SK-N-SH (cell line): Measurements from ENCODE around the gene CAST. TPM values are rescaled to one million over a fixed set of nuclear protein-coding genes. Genes with fewer than 3 reads are reported as not detected.

Experiments
- CTCF ChIA-PET: fragments of 300-600, 350-600 bp; formaldehyde crosslinking; extraction: SDS; loops from one replicate; lab custom pipeline; 2021; lab: Yijun Ruan, JAX
- POLR2A ChIA-PET: fragments of 350-600 bp; sonication (Branson Sonifier 250); formaldehyde crosslinking; extraction: SDS; loops from one replicate; lab custom pipeline; 2020; ENCODE audit warnings: antibody characterized with exemption, inconsistent platforms; lab: Yijun Ruan, JAX
- DNase-seq: peaks from one replicate; pipeline ENCODE4 v3.0.0; 2012
- H2AFZ ChIP-seq: fragments of 200-600 bp; sonication (generic); 2 replicates; pipeline ENCODE4 v1.8.1; 2016; ENCODE audit warnings: antibody characterized with exemption, mild to moderate bottlenecking, low read depth
- H3F3A ChIP-seq: fragments of 200-600 bp; sonication (generic); replicated peaks from 2 replicates; pipeline ENCODE3; 2016; ENCODE audit warnings: antibody characterized with exemption, mild to moderate bottlenecking; ENCODE audit not compliant: insufficient read depth
- H3K27ac ChIP-seq, 2 experiments: fragments of 200-500 bp in 1 of 2; fragments of 200-600 bp in 1 of 2; sonication (Bioruptor generic) in 1 of 2; sonication (generic), shearing (Covaris generic) in 1 of 2; 2 replicates each; pipeline versions ENCODE4 v1.5.1 to v1.6.1; 2014 to 2016; ENCODE audit warnings: low read depth in 2 of 2, inconsistent platforms in 1 of 2, low read length in 1 of 2, mild to moderate bottlenecking in 1 of 2, mixed read lengths in 1 of 2
- H3K27me3 ChIP-seq: fragments of 200-600 bp; sonication (generic), shearing (Covaris generic); 2 replicates; pipeline ENCODE4 v1.6.1; 2016; ENCODE audit warnings: mixed run types; ENCODE audit not compliant: insufficient read depth
- H3K36me3 ChIP-seq, 2 experiments: fragments of 200-500 bp in 1 of 2; fragments of 200-600 bp in 1 of 2; sonication (Bioruptor generic) in 1 of 2; sonication (generic) in 1 of 2; replicated peaks in 1 of 2; 2 replicates each; pipeline versions ENCODE3 to v1.5.1; 2014 to 2016; ENCODE audit warnings: low read length in 1 of 2, mild to moderate bottlenecking in 1 of 2; ENCODE audit not compliant: insufficient read depth in 2 of 2, control insufficient read depth in 1 of 2
- H3K4me1 ChIP-seq, 2 experiments: fragments of 200-500 bp in 1 of 2; fragments of 200-600 bp in 1 of 2; sonication (Bioruptor generic) in 1 of 2; sonication (generic), shearing (Covaris generic) in 1 of 2; 2 replicates each; pipeline versions ENCODE4 v1.5.1 to v1.6.1; 2014 to 2016; ENCODE audit warnings: low read depth in 1 of 2, low read length in 1 of 2, mixed run types in 1 of 2; ENCODE audit not compliant: insufficient read depth in 2 of 2, control insufficient read depth in 1 of 2
- H3K4me2 ChIP-seq: fragments of 200-600 bp; sonication (generic), shearing (Covaris generic); 2 replicates; pipeline ENCODE4 v1.6.1; 2017; ENCODE audit warnings: mixed run types
- H3K4me3 ChIP-seq, 2 experiments: fragments of 200-500 bp in 1 of 2; fragments of 200-600 bp in 1 of 2; sonication (Bioruptor generic) in 1 of 2; sonication (generic), shearing (Covaris generic) in 1 of 2; 2 replicates each; pipeline versions ENCODE4 v1.5.1 to v1.8.1; 2014 to 2016; ENCODE audit warnings: low read depth in 2 of 2, inconsistent platforms in 1 of 2, low read length in 1 of 2, mild to moderate bottlenecking in 1 of 2, mixed read lengths in 1 of 2, moderate library complexity in 1 of 2
- H3K79me2 ChIP-seq: fragments of 200-600 bp; sonication (generic); 2 replicates; pipeline ENCODE4 v1.8.1; 2017; ENCODE audit warnings: mild to moderate bottlenecking; ENCODE audit not compliant: insufficient read depth
- H3K9ac ChIP-seq: fragments of 200-600 bp; sonication (generic); 2 replicates; pipeline ENCODE4 v1.6.1; 2017; ENCODE audit warnings: mixed run types
- H3K9me2 ChIP-seq: fragments of 200-600 bp; sonication (generic); 2 replicates; pipeline ENCODE4 v1.6.1; 2017; ENCODE audit warnings: mixed run types
- H3K9me3 ChIP-seq: fragments of 200-600 bp; sonication (generic); 2 replicates; pipeline ENCODE4 v1.6.1; 2017; ENCODE audit warnings: mixed run types, mild to moderate bottlenecking, moderate library complexity
- H4K20me1 ChIP-seq: fragments of 200-600 bp; sonication (generic); 2 replicates; pipeline ENCODE4 v1.6.1; 2017; ENCODE audit warnings: mild to moderate bottlenecking, mixed run types; ENCODE audit not compliant: insufficient read depth
- EP300 ChIP-seq, 2 experiments: IDR thresholded peaks; 2 replicates each; pipeline versions ENCODE4 v1.4.0 to v1.6.1; 2012; ENCODE audit warnings: borderline replicate concordance in 1 of 2, low read depth in 1 of 2, low read length in 1 of 2
- EZH2phosphoT487 ChIP-seq: fragments of 200-600 bp; sonication (generic); IDR thresholded peaks from 2 replicates; pipeline ENCODE4 v1.6.1; 2017; ENCODE audit warnings: low read depth, mixed run types, mild to moderate bottlenecking, antibody characterized with exemption, moderate library complexity, borderline replicate concordance
- FOSL2 ChIP-seq: IDR thresholded peaks from 2 replicates; pipeline ENCODE4 v1.4.0; 2012; ENCODE audit warnings: low read depth, mild to moderate bottlenecking, moderate library complexity, borderline replicate concordance
- FOXM1 ChIP-seq: IDR thresholded peaks from 2 replicates; pipeline ENCODE4 v1.4.0; 2012; ENCODE audit warnings: low read depth, mild to moderate bottlenecking
- NFIC ChIP-seq: IDR thresholded peaks from 2 replicates; pipeline ENCODE4 v1.4.0; 2012; ENCODE audit warnings: borderline replicate concordance
- PBX3 ChIP-seq: IDR thresholded peaks from 2 replicates; pipeline ENCODE4; 2012
- RAD21 ChIP-seq: IDR thresholded peaks from 2 replicates; pipeline ENCODE4 v1.6.1; 2012; ENCODE audit warnings: mild to moderate bottlenecking, low read length
- RCOR1 ChIP-seq: fragments of 150-350 bp; IDR thresholded peaks from 2 replicates; pipeline ENCODE4 v1.6.1; 2017; ENCODE audit warnings: antibody characterized with exemption, low read length
- TAF1 ChIP-seq: IDR thresholded peaks from 2 replicates; pipeline ENCODE4 v1.6.1; 2012; ENCODE audit warnings: low read depth, mild to moderate bottlenecking, low read length, moderate library complexity, borderline replicate concordance
- TCF12 ChIP-seq: IDR thresholded peaks from 2 replicates; pipeline ENCODE4 v1.4.0; 2012
- YY1 ChIP-seq: IDR thresholded peaks from 2 replicates; pipeline ENCODE4 v1.4.0; 2012; ENCODE audit warnings: low read depth, mild to moderate bottlenecking
- WGBS: methylation state at CpG from one replicate; pipeline ENCODE4 v1.1.6; 2017; ENCODE audit warnings: low lambda C conversion rate; 5-methylcytosine and 5-hydroxymethylcytosine counted together
- polyA plus RNA-seq, 3 experiments: library from polyadenylated mRNA; depleted of rRNA; stranded (reverse); fragments of >200 nt; gene quantifications; 2 replicates each; pipeline ENCODE4 v1.2.3, GENCODE V29; 2012
- TF ChIP-seq, protein P1 (sequence below): fragments of 200-600 bp; sonication (generic); IDR thresholded peaks from 2 replicates; pipeline ENCODE4 v1.6.1; 2017; ENCODE audit warnings: antibody characterized with exemption, mild to moderate bottlenecking, moderate library complexity
- TF ChIP-seq, protein P2 (sequence below): IDR thresholded peaks from 2 replicates; pipeline ENCODE4 v1.4.0; 2012; ENCODE audit warnings: low read depth, borderline replicate concordance
- TF ChIP-seq, protein P3 (sequence below): fragments of 150-350 bp; IDR thresholded peaks from 2 replicates; pipeline ENCODE4 v1.6.1; 2016; ENCODE audit warnings: mild to moderate bottlenecking, low read depth, low read length
- TF ChIP-seq, protein P4 (sequence below): IDR thresholded peaks from 2 replicates; pipeline ENCODE4 v1.4.0; 2012; ENCODE audit warnings: low read depth

Gene CAST
- polyA plus RNA-seq, 1 of the 3 experiments (the other 2 are of a cell fraction), result 82.9 TPM

GRCh38 chr5:96708600-96708999, 46.4 kb downstream of the CAST start:
- H3F3A ChIP-seq, result peaks cover 22% of the 10 kb centered on the region
- H3K27me3 ChIP-seq, result no peaks in the 10 kb centered on the region
- H3K9me2 ChIP-seq, result no peaks in the 10 kb centered on the region
- TF ChIP-seq YY1, result no peak
- TF ChIP-seq TAF1, result no peak
- TF ChIP-seq FOXM1, result no peak
- TF ChIP-seq, protein P1, sequence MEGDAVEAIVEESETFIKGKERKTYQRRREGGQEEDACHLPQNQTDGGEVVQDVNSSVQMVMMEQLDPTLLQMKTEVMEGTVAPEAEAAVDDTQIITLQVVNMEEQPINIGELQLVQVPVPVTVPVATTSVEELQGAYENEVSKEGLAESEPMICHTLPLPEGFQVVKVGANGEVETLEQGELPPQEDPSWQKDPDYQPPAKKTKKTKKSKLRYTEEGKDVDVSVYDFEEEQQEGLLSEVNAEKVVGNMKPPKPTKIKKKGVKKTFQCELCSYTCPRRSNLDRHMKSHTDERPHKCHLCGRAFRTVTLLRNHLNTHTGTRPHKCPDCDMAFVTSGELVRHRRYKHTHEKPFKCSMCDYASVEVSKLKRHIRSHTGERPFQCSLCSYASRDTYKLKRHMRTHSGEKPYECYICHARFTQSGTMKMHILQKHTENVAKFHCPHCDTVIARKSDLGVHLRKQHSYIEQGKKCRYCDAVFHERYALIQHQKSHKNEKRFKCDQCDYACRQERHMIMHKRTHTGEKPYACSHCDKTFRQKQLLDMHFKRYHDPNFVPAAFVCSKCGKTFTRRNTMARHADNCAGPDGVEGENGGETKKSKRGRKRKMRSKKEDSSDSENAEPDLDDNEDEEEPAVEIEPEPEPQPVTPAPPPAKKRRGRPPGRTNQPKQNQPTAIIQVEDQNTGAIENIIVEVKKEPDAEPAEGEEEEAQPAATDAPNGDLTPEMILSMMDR, result no peak
- TF ChIP-seq TCF12, result no peak
- no peak for TF ChIP-seq EP300 (IDR thresholded peaks at IDR 0.05; ENCODE audit: borderline replicate concordance in 1 of 2, low read depth in 1 of 2, low read length in 1 of 2)
- TF ChIP-seq, protein P2, sequence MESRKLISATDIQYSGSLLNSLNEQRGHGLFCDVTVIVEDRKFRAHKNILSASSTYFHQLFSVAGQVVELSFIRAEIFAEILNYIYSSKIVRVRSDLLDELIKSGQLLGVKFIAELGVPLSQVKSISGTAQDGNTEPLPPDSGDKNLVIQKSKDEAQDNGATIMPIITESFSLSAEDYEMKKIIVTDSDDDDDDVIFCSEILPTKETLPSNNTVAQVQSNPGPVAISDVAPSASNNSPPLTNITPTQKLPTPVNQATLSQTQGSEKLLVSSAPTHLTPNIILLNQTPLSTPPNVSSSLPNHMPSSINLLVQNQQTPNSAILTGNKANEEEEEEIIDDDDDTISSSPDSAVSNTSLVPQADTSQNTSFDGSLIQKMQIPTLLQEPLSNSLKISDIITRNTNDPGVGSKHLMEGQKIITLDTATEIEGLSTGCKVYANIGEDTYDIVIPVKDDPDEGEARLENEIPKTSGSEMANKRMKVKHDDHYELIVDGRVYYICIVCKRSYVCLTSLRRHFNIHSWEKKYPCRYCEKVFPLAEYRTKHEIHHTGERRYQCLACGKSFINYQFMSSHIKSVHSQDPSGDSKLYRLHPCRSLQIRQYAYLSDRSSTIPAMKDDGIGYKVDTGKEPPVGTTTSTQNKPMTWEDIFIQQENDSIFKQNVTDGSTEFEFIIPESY, result no peak
- TF ChIP-seq, protein P3, sequence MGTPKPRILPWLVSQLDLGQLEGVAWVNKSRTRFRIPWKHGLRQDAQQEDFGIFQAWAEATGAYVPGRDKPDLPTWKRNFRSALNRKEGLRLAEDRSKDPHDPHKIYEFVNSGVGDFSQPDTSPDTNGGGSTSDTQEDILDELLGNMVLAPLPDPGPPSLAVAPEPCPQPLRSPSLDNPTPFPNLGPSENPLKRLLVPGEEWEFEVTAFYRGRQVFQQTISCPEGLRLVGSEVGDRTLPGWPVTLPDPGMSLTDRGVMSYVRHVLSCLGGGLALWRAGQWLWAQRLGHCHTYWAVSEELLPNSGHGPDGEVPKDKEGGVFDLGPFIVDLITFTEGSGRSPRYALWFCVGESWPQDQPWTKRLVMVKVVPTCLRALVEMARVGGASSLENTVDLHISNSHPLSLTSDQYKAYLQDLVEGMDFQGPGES, result no peak
- TF ChIP-seq RAD21, result no peak
- TF ChIP-seq, all 33 proteins: peak for 0
- Histone ChIP-seq H2AFZ (no peak overlapping the region), H3K79me2 (peaks cover 93% of the 10 kb centered on the region), H3K36me3 (no peaks in the 10 kb centered on the region), H3K4me1 (peaks cover 1 to 18% of the 10 kb centered on the region in 2 experiments; a peak in 3 of 4 replicates), H4K20me1 (peaks cover 53% of the 10 kb centered on the region), H3K27ac (peak overlapping the region in 1 of 2 experiments; percentile 74; a peak in 2 of 4 replicates), H3K4me2 (peak overlapping the region; percentile 13; the same call in 1 of the 2 replicates), H3K9ac (no peak overlapping the region; the same call in 1 of the 2 replicates), H3K9me3 (no peaks in the 10 kb centered on the region), H3K4me3 (no peak overlapping the region)
- ChIA-PET CTCF (interaction anchor here (1.1 to 1.4 kb wide), 3 partner anchors 15 to 21 kb away, joined by 3 to 4 read pairs (median 3); no protein-coding TSS in a partner anchor), POLR2A (no interaction called here)
- DNase-seq, result no peak
- 87% methylated on average over 4 of the region's 4 CpGs for WGBS

- H3K27ac ChIP-seq, result peak overlapping the region; percentile 25 to 74
- H3K36me3 ChIP-seq, result no peaks in the 10 kb centered on the region
- no peak overlapping the region for H3K4me3 ChIP-seq
- H3K4me2 ChIP-seq, result peak overlapping the region; percentile 17; the same call in 1 of the 2 replicates
- no peak overlapping the region for H2AFZ ChIP-seq
- no peaks in the 10 kb centered on the region for H3K27me3 ChIP-seq
- peak overlapping the region; percentile 5; the same call in 1 of the 2 replicates for H3K9ac ChIP-seq
- H3K9me2 ChIP-seq, result no peaks in the 10 kb centered on the region
- H3F3A ChIP-seq, result peaks cover 22% of the 10 kb centered on the region
- peaks cover 49% of the 10 kb centered on the region for H4K20me1 ChIP-seq
- H3K4me1 ChIP-seq, result peaks cover 0 to 18% of the 10 kb centered on the region in 2 experiments; a peak in 3 of 4 replicates
- WGBS, result 11% methylated on average over 3 of the region's 3 CpGs
- POLR2A ChIA-PET, result no interaction called here
- peaks cover 93% of the 10 kb centered on the region for H3K79me2 ChIP-seq
- H3K9me3 ChIP-seq, result no peaks in the 10 kb centered on the region
- CTCF ChIA-PET, result interaction anchor here (1.1 to 1.4 kb wide), 3 partner anchors 14 to 22 kb away, joined by 3 to 4 read pairs (median 3); no protein-coding TSS in a partner anchor
- DNase-seq, result no peak
- TF ChIP-seq, protein P4, sequence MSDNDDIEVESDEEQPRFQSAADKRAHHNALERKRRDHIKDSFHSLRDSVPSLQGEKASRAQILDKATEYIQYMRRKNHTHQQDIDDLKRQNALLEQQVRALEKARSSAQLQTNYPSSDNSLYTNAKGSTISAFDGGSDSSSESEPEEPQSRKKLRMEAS, result peak; percentile 25; the same call in 1 of the 2 replicates
- TF ChIP-seq EZH2phosphoT487 (no peak), FOXM1 (no peak), NFIC (peak; percentile 46; the same call in 1 of the 2 replicates), RCOR1 (no peak), TAF1 (no peak), RAD21 (no peak), PBX3 (peak; percentile 28; the same call in 1 of the 2 replicates), FOSL2 (peak; percentile 84)
- TF ChIP-seq, protein P3, result no peak
These were observed 47.1 kb downstream of the CAST start for GRCh38 chr5:96709152-96709821.
